Esophagus squamous epithelium (tissue), 5 donors: ENCODE data around the gene RAB40C. TPM values are rescaled to one million over a fixed set of nuclear protein-coding genes. Genes with fewer than 3 reads are reported as not detected.
A peak's percentile ranks its signal among the peaks of the same experiment; 100 is the strongest.

ENCODE experiments used
- DNase-seq: peaks from one replicate; lab custom pipeline; 2025; lab: John Stamatoyannopoulos, UW
- H3K27ac ChIP-seq, 4 donors: fragments of 200-600 bp; sonication (generic); one replicate each; pipeline ENCODE4 v1.5.1; 2016 to 2019; ENCODE audit warnings: mild to moderate bottlenecking in 1 of 4
- H3K27me3 ChIP-seq, 4 donors: fragments of 200-600 bp; sonication (generic); 1 replicate in 3 of 4; 2 replicates in 1 of 4; pipeline versions ENCODE4 v1.5.1 to v1.6.0; 2017 to 2021; ENCODE audit warnings: antibody characterized with exemption in 1 of 4
- H3K36me3 ChIP-seq, 3 donors: fragments of 200-600 bp; sonication (generic); one replicate each; pipeline ENCODE4 v1.5.1; 2016 to 2019
- H3K4me1 ChIP-seq, 3 donors: fragments of 200-600 bp; sonication (generic); one replicate each; pipeline ENCODE4 v1.5.1; 2017 to 2019
- H3K4me3 ChIP-seq, 4 donors: fragments of 200-600 bp; sonication (generic); 1 replicate in 3 of 4; 2 replicates in 1 of 4; pipeline ENCODE4 v1.5.1; 2016 to 2019; ENCODE audit warnings: mild to moderate bottlenecking in 2 of 4, moderate library complexity in 1 of 4
- H3K9me3 ChIP-seq, 3 donors: fragments of 200-600 bp; sonication (generic); one replicate each; pipeline ENCODE4 v1.5.1; 2016 to 2019
- CTCF ChIP-seq, 6 experiments: fragments of 450-650 bp in 4 of 6; fragments of 200-600 bp in 2 of 6; sonication (generic) in 2 of 6; IDR thresholded peaks; one replicate each; pipeline ENCODE4 v1.5.1; 2016 to 2019; ENCODE audit warnings: antibody characterized with exemption in 6 of 6, mild to moderate bottlenecking in 4 of 6, moderate library complexity in 4 of 6
- POLR2A ChIP-seq, 4 donors: fragments of 450-650 bp; IDR thresholded peaks; one replicate each; pipeline ENCODE4 v1.6.1; 2017; ENCODE audit warnings: antibody characterized with exemption in 4 of 4, mild to moderate bottlenecking in 4 of 4, moderate library complexity in 3 of 4
- WGBS, 2 donors: methylation state at CpG; one replicate each; pipeline ENCODE4 v1.1.5; 2018; 5-methylcytosine and 5-hydroxymethylcytosine counted together
- intact Hi-C: fragments of 100-400 bp; cut with DNase I; formaldehyde crosslinking; loops from one replicate; pipeline ENCODE4 v1.15.0; 2022
- total RNA-seq, 4 donors: library from RNA; depleted of rRNA; stranded (reverse); fragments of >200 nt; gene quantifications; one replicate each; pipeline ENCODE4 v1.1.0, GENCODE V29; 2016
- donor health status: DM: yes; HTN: yes; CAD: no.

The RAB40C gene
- total RNA-seq, 4 donors from 2014 or later: 14.2 to 31.4 (median 20.3) TPM

- peaks cover 0 to 29% (median 9%) of the 10 kb centered on the region in 3 donors for H3K36me3 ChIP-seq
- H3K27me3 ChIP-seq: no peaks in the 10 kb centered on the region
- peak overlapping the region; percentile 72 to 93 (median 82) for H3K4me3 ChIP-seq
- no peaks in the 10 kb centered on the region for H3K9me3 ChIP-seq
- intact Hi-C loops: no loop called here
- TF ChIP-seq POLR2A (IDR thresholded peaks at IDR 0.05) (no peak), CTCF (IDR thresholded peaks at IDR 0.05) (no peak)
- H3K27ac ChIP-seq: peak overlapping the region; percentile 85 to 99 (median 96)
- no peak for DNase-seq
- peaks cover 24 to 42% (median 24%) of the 10 kb centered on the region in 3 donors for H3K4me1 ChIP-seq
- no CpG with 5 or more reads among the region's 55 CpGs for WGBS, 2 donors
Observed at GRCh38 chr16:635573-636205, 45.8 kb downstream of the RAB40C start.

- peak within 1 kb of the TSS; percentile 72 to 93 (median 82) for H3K4me3 ChIP-seq
- H3K27ac ChIP-seq: peak within 1 kb of the TSS; percentile 85 to 99 (median 96)
- H3K36me3 ChIP-seq: peaks cover 0 to 29% (median 9%) of the 10 kb centered on the region in 3 donors
- 0 to 1% methylated on average over 6 to 21 of the region's 91 CpGs for WGBS, 2 donors
- H3K9me3 ChIP-seq: no peaks in the 10 kb centered on the region
- peak in 2 of 4 donors; percentile 55 to 66 for TF ChIP-seq POLR2A (IDR thresholded peaks at IDR 0.05)
- peak in 3 of 6 experiments; percentile 24 to 42 (median 28) for TF ChIP-seq CTCF (IDR thresholded peaks at IDR 0.05)
- DNase-seq: peak; percentile 81
- intact Hi-C loops: no loop called here
- H3K4me1 ChIP-seq: peaks cover 18 to 42% (median 20%) of the 10 kb centered on the region in 3 donors
- H3K27me3 ChIP-seq: no peaks in the 10 kb centered on the region
Observed at GRCh38 chr16:636206-637080, 46.6 kb downstream of the RAB40C start, which contains the start of gene METTL26. TSS of gene METTL26 (minus strand) at chr16:636305. CDS start at chr16:636290, 15 bp downstream.

- DNase-seq: no peak
Observed at GRCh38 chr16:637081-638018, 47.5 kb downstream of the RAB40C start.

GRCh38 chr16:638034-638543, 48.2 kb downstream of the RAB40C start:
- no peak for DNase-seq
- no peak for TF ChIP-seq CTCF (IDR thresholded peaks at IDR 0.05)
- no peak for TF ChIP-seq POLR2A (IDR thresholded peaks at IDR 0.05)
- H3K4me3 ChIP-seq: no peak overlapping the region
- H3K9me3 ChIP-seq: no peaks in the 10 kb centered on the region
- WGBS, 2 donors: 80 to 100% methylated on average over 1 to 5 of the region's 15 CpGs
- H3K27ac ChIP-seq: peak overlapping the region in 3 of 4 donors; percentile 68 to 99 (median 95)
- intact Hi-C loops: no loop called here
- no peaks in the 10 kb centered on the region for H3K27me3 ChIP-seq
- H3K4me1 ChIP-seq: peaks cover 25 to 53% (median 32%) of the 10 kb centered on the region in 3 donors
- peaks cover 0 to 20% (median 9%) of the 10 kb centered on the region in 3 donors for H3K36me3 ChIP-seq

More at GRCh38 chr16:637081-638018, 47.5 kb downstream of the RAB40C start:
- Histone ChIP-seq H3K27me3 (no peaks in the 10 kb centered on the region), H3K4me3 (peak overlapping the region; percentile 72 to 93 (median 82)), H3K36me3 (peaks cover 0 to 27% (median 9%) of the 10 kb centered on the region in 3 donors), H3K4me1 (peaks cover 18 to 46% (median 25%) of the 10 kb centered on the region in 3 donors), H3K9me3 (no peaks in the 10 kb centered on the region), H3K27ac (peak overlapping the region; percentile 85 to 99 (median 96))
- no peak for TF ChIP-seq CTCF (IDR thresholded peaks at IDR 0.05)
- no peak for TF ChIP-seq POLR2A (IDR thresholded peaks at IDR 0.05)
- intact Hi-C loops: no loop called here
- WGBS, 2 donors: 5 to 86% methylated on average over 3 to 9 of the region's 53 CpGs
